Limb (tissue), 2 donors: ENCODE measurements around the gene PARD3.

Experiments used
- DNase-seq, 2 donors: peaks; one replicate each; pipeline ENCODE4 v3.0.0-alpha.2; 2016; ENCODE audit errors: extremely low spot score in 2 of 2

PARD3 gene

DNA sequence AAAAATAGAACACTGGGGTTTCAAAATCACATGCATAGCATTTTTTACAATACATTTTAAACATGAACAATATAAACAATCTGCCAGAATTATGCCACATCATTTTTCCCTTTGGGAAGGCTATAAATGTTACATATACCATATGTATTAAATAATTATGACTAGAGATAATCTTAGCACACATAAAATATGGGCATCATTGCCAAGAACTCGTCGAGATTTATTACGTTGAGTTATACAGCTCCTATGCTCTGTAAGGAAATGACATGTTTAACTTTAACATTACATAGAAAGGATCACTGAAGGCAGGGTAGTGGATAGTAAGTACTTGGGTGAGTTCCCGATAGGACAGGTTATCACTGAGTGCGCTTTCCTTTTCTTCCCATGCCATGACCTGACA lies 267.8 kb downstream of the PARD3 start:
- DNase-seq = no peak

- DNase-seq = no peak
These were observed 270.7 kb downstream of the PARD3 start for GRCh38 chr10:34544400-34544799.

DNA sequence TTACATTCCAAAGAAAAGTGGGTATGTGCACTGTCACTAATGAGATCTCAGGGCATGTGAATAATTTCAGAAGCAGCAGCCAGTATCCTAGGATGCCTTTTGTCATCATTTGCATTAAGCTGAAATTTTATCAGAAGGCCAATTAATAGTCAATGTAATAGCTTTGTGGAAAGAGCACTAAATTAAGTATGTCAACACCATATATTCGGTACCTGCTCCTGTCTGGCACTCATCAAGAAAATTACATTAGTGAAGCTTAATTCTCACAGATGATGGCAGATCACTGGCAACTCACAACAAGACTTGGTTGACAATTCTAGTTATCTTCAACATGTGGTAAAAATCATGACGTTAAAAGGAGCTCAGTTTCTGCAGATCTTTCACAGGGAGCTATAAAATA lies 271.4 kb downstream of the PARD3 start:
- no peak for DNase-seq

- no peak for DNase-seq
These were observed 274.6 kb downstream of the PARD3 start for GRCh38 chr10:34540492-34540891.

DNA sequence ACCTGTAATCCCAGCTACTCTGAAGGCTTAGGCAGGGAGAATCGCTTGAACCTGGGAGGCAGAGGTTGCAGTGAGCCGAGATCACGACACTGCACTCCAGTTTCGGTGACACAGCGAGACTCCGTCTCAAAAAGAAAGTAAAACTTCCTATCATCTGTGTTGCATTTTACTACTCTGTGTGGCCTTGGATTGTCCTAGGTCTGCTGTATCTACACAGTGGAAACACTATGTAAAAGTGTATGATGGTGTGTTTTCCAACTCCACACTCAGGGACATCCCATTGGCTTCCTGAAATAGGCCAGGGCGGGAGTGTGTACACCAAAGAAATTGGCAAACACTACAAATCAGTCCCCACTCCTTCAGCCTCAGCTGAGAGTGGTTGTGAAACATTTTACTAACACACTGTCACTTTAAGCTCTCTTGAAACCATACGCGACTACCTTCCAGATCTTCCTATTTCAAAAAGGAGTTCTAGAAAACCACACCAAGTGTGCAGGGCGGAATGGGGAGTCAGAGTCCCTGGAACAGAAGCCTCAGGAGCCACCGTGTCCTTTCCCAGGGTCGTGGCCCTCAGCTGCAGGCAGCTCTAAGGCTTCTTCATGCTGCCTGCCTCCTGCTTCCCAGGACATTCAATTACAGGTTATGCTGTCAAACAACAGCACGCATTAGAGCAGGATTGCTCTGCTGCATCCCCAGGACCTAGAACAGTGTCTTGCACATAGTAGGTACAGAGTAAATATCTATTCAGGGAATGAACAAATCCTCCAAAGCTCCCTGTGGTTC lies 275.4 kb downstream of the PARD3 start:
- no peak for DNase-seq

- no peak for DNase-seq
These were observed 276.7 kb downstream of the PARD3 start for GRCh38 chr10:34538281-34538829.

DNA sequence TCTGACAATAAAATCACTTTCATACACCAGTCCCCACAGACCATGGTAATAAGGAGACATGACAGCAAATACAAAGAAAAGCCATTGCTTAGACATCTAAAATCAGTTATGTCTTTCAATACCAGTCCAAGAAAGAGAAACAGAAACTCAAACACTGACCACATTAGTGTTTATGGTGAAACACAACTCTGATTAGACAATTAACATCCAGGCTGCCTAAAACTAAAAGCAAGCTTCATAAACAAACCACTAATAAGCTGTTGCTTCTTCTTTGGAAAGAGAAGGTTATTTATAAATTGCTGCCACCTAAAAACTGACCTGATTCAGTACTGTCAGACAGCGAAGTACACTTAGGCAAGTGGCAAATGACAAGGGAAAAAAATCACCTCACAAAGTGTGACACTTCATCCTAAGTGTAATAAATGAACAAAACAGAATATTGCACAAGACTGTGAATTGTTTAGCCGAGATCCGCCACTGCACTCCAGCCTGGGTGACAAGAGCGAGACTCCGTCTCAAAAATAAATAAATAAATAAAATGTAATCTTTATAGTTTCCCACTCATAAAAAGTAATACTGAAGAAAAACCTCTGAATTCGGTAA lies 277.4 kb downstream of the PARD3 start:
- DNase-seq = no peak

- DNase-seq = no peak
These were observed 279.2 kb downstream of the PARD3 start for GRCh38 chr10:34535872-34536271.

DNA sequence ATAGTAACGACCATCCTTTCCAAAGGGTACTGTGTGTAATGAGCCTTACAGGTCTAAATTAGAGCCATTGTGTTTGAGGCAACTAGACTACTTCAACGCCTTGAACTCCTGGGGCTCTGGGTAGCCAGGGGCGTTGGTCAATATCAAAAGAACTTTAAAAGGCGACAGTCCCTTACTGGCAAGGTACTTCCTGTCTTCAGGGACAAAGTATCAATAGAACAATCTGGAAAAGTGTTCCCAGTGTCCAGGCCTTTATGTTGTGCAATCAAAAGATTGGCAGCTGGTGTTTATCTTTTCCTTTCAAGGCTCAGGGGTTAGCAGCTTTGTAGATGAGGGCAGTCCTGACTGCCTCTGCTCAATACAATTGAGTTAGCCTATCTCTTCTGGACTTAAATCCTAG lies 284.3 kb downstream of the PARD3 start:
- no peak for DNase-seq

DNA sequence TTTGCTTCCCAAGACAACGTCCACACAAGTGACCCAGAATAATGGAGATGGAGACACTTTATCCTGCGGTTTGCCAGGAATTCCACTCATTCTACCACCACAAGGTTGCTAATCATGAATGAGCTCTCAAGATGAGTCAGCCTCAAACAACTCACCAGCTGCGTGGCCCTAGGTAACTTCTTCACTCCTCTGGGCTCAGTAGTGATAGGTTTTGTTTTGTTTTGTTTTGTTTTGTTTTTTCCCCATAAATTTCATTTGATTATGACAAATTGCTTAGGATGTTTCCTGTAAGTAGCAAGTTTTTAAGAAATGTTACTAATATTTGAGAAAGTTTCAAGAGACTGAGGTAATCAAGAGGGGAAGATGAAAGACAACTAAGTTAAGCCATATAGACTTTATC lies 286.8 kb downstream of the PARD3 start:
- DNase-seq = no peak

DNA sequence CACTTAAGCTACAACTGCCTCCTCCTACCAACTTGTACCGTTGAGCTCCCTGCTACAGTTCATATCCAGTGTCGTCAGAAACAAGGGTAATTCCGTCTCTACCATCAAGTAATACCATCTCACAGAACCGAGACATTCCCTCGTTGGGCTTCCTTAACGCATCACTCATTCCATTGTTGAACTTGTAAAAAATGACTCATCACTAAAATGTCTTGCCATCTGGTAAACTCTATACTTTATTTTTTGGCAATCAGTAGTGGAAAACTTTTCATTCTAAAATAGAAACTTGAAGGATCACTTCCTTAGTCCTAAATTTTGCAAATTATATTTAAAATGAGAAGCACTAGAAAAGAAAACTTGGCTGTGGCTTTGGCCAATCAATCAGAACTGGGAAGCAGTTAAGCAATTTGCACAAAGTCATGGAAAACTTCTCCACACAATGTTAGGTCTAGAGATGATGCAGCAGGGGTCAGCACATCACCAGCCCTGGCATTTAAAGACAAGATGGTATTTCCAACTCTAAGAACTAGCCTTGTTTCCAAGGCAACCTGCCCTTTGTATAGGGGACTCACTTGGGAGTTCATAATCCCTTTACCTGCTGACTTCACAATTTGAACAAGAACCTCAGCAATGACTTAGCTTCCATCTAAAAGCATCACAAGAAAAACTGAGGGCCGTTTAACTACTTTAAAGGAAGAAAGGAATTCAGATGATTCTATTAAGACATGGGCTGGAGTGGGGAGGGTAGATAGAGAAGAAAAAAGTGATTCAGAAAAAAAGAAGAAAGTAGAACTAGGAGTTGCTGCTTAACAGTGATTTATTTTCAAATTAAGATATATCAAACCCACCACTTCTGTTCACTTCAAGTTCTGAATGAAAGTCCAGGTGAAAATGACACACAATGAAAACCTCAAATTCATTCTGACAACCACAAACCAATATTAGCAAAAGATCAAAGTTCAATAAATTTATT lies 288.1 kb downstream of the PARD3 start:
- DNase-seq = peak; percentile 35 to 68

DNA sequence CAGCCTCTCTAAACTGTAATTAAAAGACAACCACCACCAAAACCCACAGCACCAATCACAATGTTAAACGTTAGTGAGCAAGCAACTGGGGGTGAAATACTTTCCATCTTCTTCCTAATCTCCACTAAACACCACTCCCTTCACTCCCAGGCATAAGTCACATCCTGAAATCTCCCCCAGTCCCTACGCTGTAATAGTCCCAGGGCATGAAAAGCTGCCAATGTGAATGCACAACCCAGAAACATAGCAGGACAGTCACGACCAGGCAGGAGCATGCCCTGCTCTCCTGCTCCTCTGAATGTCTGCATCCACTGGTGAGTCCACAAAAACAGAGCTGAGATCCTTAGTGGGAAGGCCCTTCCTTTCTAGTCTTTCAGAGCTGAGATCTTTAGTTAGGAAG lies 288.9 kb downstream of the PARD3 start:
- no peak for DNase-seq

GRCh38 chr10:34524369-34525091 lies 290.6 kb downstream of the PARD3 start:
- no peak for DNase-seq

- DNase-seq = no peak
These were observed 291.9 kb downstream of the PARD3 start for GRCh38 chr10:34523017-34523767.

- no peak for DNase-seq
These were observed 292.6 kb downstream of the PARD3 start for GRCh38 chr10:34522546-34522945.

GRCh38 chr10:34520510-34520909 lies 294.6 kb downstream of the PARD3 start:
- DNase-seq = no peak

- no peak for DNase-seq
These were observed 295.0 kb downstream of the PARD3 start for GRCh38 chr10:34520084-34520483.

GRCh38 chr10:34514290-34514689 lies 300.8 kb downstream of the PARD3 start:
- no peak for DNase-seq

GRCh38 chr10:34513636-34514035 lies 301.5 kb downstream of the PARD3 start:
- DNase-seq = no peak

DNA sequence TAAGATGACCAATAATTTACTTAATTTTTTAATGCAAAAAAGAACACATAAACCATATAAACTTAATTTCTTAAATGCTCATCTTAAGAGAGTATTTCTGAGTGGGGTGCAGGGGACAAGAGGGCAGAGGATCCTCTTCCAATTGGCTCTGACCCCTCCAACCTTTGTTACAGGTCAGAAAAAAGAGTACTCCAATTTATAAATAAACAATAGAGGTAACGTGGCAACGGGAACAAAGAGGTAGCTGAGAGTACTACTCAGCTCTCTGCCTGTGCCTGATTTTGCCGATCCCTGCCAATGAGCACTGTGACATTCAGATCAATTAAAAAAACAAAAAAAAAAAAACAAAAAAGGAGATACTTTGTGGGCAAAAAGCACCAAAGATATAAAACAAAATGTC lies 307.9 kb downstream of the PARD3 start:
- DNase-seq = no peak
